ENCODE measurements around the gene BAHCC1. TPM values are rescaled to one million over a fixed set of nuclear protein-coding genes. Genes with fewer than 3 reads are reported as not detected.

Gene BAHCC1
- total RNA-seq, 1 donor from 2014 or later, result 22.7 TPM

DNA sequence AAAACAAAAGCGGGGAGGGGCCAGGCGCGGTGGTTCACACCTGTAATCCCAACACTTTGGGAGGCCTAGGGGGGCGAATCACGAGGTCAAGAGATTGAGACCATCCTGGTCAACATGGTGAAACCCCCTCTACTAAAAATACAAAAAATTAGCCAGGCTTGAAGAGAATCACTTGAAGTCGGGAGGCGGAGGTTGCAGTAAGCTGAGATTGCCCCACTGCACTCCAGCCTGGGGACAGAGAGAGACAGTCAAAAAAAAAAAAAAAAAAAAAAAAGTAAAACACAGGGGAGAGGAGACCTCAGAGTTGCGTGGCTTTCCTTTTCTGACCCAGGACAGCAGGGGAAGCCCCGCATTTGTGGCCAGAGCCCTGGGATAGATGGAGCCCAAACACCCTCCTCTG is 97.4 kb downstream of the BAHCC1 start:
- H3K9me3 Mint-ChIP-seq (ENCODE audit: low read depth), result no peaks in the 10 kb centered on the region
- H3K4me1 Mint-ChIP-seq (ENCODE audit: low read depth), result peaks cover 15% of the 10 kb centered on the region
- H3K27me3 Mint-ChIP-seq (ENCODE audit: low read depth), result peaks cover 5% of the 10 kb centered on the region
- TF ChIP-seq, protein P1, sequence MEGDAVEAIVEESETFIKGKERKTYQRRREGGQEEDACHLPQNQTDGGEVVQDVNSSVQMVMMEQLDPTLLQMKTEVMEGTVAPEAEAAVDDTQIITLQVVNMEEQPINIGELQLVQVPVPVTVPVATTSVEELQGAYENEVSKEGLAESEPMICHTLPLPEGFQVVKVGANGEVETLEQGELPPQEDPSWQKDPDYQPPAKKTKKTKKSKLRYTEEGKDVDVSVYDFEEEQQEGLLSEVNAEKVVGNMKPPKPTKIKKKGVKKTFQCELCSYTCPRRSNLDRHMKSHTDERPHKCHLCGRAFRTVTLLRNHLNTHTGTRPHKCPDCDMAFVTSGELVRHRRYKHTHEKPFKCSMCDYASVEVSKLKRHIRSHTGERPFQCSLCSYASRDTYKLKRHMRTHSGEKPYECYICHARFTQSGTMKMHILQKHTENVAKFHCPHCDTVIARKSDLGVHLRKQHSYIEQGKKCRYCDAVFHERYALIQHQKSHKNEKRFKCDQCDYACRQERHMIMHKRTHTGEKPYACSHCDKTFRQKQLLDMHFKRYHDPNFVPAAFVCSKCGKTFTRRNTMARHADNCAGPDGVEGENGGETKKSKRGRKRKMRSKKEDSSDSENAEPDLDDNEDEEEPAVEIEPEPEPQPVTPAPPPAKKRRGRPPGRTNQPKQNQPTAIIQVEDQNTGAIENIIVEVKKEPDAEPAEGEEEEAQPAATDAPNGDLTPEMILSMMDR (IDR thresholded peaks at IDR 0.05), result no peak
- no peaks in the 10 kb centered on the region for H3K36me3 Mint-ChIP-seq (ENCODE audit: low read depth)
- no peak overlapping the region for H3K27ac Mint-ChIP-seq (ENCODE audit: unreplicated experiment)
- H3K4me3 Mint-ChIP-seq (ENCODE audit: unreplicated experiment), result no peak overlapping the region
- DNase-seq (ENCODE audit: low spot score), result no peak

DNA sequence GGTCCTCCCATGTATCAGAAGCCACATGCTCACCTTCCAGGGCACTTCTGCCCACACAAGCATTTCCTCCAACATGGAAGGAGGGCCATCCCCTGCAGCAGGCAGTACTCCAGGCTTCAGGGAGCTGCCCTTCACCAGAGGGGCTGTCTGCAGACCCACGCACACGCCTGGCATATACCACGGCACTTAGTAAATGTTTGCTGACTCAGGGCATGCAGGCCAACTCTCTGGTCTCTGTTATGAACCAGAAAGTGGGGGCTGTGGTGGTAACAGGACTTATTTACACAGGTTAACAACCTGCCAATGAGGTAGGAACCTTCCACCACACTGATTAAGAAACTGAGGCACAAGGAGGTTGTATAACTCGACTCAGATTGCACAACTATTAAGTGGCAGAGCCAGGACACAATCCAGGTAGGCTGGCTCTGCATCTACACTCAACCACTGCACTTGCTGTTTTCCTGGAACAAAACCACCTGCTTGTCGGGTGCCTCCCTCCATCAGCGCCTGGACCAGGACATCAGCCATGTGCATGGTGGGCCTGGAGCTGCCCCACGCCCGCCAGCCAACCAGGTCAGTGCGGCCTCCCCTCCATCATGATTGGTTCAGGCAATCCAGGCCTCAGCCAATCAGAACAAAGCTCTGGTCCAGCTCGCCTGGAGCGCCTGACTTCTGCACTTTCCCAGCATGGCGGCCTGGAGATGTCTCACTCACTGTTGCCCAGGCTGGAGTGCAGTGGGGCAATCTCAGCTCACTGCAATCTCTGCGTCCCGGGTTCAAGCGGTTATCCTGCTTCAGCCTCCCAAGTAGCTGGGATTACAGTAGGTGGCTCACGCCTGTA is 98.2 kb downstream of the BAHCC1 start:
- Mint-ChIP-seq H3K36me3 (ENCODE audit: low read depth) (no peaks in the 10 kb centered on the region), H3K4me1 (ENCODE audit: low read depth) (peaks cover 15% of the 10 kb centered on the region), H3K27ac (ENCODE audit: unreplicated experiment) (no peak overlapping the region), H3K27me3 (ENCODE audit: low read depth) (peaks cover 5% of the 10 kb centered on the region), H3K9me3 (ENCODE audit: low read depth) (no peaks in the 10 kb centered on the region), H3K4me3 (ENCODE audit: unreplicated experiment) (no peak overlapping the region)
- TF ChIP-seq, protein P1 (IDR thresholded peaks at IDR 0.05), result no peak
- DNase-seq (ENCODE audit: low spot score), result no peak

DNA sequence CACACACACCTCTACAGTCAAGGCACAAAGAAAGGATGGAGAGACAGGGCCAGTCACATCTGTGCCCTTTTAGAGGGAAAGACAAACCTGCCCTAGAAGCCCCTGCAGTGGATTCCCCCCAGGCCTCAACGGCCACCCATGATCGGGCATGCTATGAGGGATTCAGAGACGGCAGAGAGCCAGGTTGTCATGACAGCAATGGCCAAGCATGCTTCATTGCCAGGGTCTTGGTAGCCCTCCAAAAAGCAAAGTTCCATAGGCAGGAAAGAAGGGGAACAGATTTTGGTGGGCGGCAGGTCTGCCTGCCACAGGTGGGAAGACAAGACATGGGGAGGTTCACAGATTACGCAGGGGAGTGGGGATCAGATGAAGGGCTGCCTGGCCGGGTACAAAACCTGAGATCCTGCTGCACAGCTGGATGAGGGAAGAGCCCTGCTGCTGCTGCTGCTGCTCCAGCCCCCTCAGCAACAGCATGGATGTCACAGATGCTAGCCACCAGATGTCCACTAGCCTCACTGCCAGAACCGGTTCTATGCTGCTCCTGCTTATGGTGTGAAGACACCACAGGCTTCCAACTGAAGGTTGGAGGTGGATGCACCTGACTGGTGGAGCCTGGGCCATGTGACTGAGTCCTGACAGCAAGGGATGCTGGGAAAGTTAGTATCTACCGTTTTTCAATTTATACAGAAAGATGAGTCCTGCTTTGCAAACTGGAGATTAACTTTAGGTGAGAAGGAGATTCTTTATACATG is 99.5 kb downstream of the BAHCC1 start:
- Mint-ChIP-seq H3K9me3 (ENCODE audit: low read depth) (no peaks in the 10 kb centered on the region), H3K4me3 (ENCODE audit: unreplicated experiment) (no peak overlapping the region), H3K4me1 (ENCODE audit: low read depth) (peaks cover 7% of the 10 kb centered on the region), H3K27ac (ENCODE audit: unreplicated experiment) (no peak overlapping the region), H3K36me3 (ENCODE audit: low read depth) (no peaks in the 10 kb centered on the region), H3K27me3 (ENCODE audit: low read depth) (peaks cover 5% of the 10 kb centered on the region)
- DNase-seq (ENCODE audit: low spot score), result no peak
- TF ChIP-seq, protein P1 (IDR thresholded peaks at IDR 0.05), result no peak

DNA sequence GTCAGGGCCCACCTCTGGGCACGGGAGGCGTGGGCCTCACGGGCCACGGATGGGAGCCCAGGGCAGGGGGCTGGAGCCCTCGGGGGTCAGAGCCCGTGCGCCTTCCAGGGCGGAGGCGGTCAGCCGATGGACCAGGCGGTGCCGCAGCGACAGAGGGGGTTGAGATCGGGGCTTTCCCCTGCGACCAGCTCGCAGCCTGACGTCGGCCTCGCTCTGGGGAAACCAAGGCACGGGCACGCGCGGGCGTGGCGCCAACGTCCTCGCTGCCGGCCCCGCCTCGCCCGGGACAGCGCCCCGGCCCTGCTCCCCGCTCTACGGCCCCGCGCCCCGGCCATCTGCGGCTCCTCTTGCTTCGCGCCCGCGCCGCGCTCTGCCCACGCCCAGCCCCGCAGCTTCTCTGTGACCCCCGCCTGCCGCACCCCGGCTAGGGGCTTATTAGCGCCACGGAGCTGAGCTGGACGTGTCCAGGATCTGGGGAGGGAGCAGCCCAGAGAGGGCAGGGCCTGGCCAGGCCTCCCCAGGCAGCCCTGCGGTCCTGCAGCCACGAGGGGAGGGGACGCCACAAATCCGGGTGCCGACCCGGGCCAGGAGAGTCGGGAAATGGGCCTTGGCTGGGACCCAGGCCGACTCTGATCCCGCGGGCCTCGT is 103.8 kb downstream of the BAHCC1 start:
- Mint-ChIP-seq H3K9me3 (ENCODE audit: low read depth) (no peaks in the 10 kb centered on the region), H3K4me1 (ENCODE audit: low read depth) (peaks cover 7% of the 10 kb centered on the region), H3K27me3 (ENCODE audit: low read depth) (no peaks in the 10 kb centered on the region), H3K36me3 (ENCODE audit: low read depth) (no peaks in the 10 kb centered on the region), H3K4me3 (ENCODE audit: unreplicated experiment) (no peak overlapping the region), H3K27ac (ENCODE audit: unreplicated experiment) (no peak overlapping the region)
- peak; percentile 90 for DNase-seq (ENCODE audit: low spot score)
- TF ChIP-seq, protein P1 (IDR thresholded peaks at IDR 0.05), result no peak

DNA sequence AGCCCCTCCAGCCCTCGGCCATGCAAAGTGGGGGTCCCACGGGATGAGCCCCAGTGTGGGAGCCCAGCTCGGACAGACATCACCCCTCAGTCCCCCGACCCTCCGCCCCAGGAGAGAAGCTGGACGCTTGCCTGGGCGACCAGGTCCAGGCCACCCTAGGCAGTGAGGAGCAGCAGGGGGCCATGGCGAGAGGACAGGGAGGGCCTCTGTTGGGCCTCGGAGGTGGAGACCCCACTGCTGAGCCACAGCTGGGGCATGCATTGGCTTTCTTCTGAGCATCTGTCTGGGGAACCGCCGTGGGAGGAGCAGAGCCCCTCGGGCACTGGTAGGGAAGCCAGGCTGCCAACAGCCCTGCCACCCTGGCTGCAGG is 104.3 kb downstream of the BAHCC1 start:
- Mint-ChIP-seq H3K27me3 (ENCODE audit: low read depth) (no peaks in the 10 kb centered on the region), H3K27ac (ENCODE audit: unreplicated experiment) (no peak overlapping the region), H3K36me3 (ENCODE audit: low read depth) (no peaks in the 10 kb centered on the region), H3K4me3 (ENCODE audit: unreplicated experiment) (no peak overlapping the region), H3K9me3 (ENCODE audit: low read depth) (no peaks in the 10 kb centered on the region), H3K4me1 (ENCODE audit: low read depth) (peaks cover 7% of the 10 kb centered on the region)
- TF ChIP-seq, protein P1 (IDR thresholded peaks at IDR 0.05), result no peak
- DNase-seq (ENCODE audit: low spot score), result peak; percentile 88

All from chondrocyte (in vitro differentiated cells).